Right lobe of liver (tissue), 6 donors: ENCODE results near the gene PRSS2. TPM values are rescaled to one million over a fixed set of nuclear protein-coding genes. Genes with fewer than 3 reads are reported as not detected.

ENCODE experiments used
- ATAC-seq, 4 donors: fragments of 200-7000 bp; cut with Tn5 transposase; one replicate each; pipeline ENCODE4 v1.9.1; 2020; ENCODE audit warnings: mild to moderate bottlenecking in 4 of 4, moderate library complexity in 4 of 4
- DNase-seq, 3 donors: peaks; one replicate each; pipeline ENCODE4 v3.0.0-alpha.2; 2020
- H3K27ac ChIP-seq, 3 donors: fragments of 200-600 bp; one replicate each; pipeline ENCODE4 v1.8.0; 2022
- H3K27me3 ChIP-seq, 2 donors: fragments of 200-600 bp; one replicate each; pipeline ENCODE4 v1.8.0; 2022
- H3K36me3 ChIP-seq, 4 donors: fragments of 200-600 bp; sonication (generic) in 1 of 4; one replicate each; pipeline versions ENCODE4 v1.5.1 to v1.8.0; 2017 to 2022; ENCODE audit warnings: control low read depth in 1 of 4
- H3K4me1 ChIP-seq, 4 donors: fragments of 200-600 bp; sonication (generic) in 1 of 4; one replicate each; pipeline versions ENCODE4 v1.5.1 to v1.8.0; 2017 to 2022; ENCODE audit warnings: control low read depth in 1 of 4
- H3K4me3 ChIP-seq, 3 donors: fragments of 200-600 bp; one replicate each; pipeline ENCODE4 v1.8.0; 2022
- H3K9me3 ChIP-seq, 4 donors: fragments of 200-600 bp; sonication (generic) in 1 of 4; one replicate each; pipeline versions ENCODE4 v1.5.1 to v1.8.0; 2017 to 2022; ENCODE audit warnings: control low read depth in 1 of 4
- POLR2A ChIP-seq: fragments of 450-650 bp; IDR thresholded peaks from one replicate; pipeline ENCODE4 v1.6.1; 2017; ENCODE audit warnings: antibody characterized with exemption, mild to moderate bottlenecking
- WGBS: methylation state at CpG from one replicate; pipeline ENCODE4 v1.1.6; 2018; ENCODE audit warnings: low coverage, low lambda C conversion rate; ENCODE audit not compliant: insufficient coverage; ENCODE audit errors: missing lambda C conversion rate; 5-methylcytosine and 5-hydroxymethylcytosine counted together
- intact Hi-C, 2 donors: fragments of 100-400 bp; cut with DNase I; formaldehyde crosslinking; loops; one replicate each; pipeline versions ENCODE4 v1.11.2 to v1.14.1; 2022
- total RNA-seq, 6 experiments: library from RNA; depleted of rRNA in 2 of 6; stranded (reverse); fragments of >200 nt in 2 of 6; fragmentation: NEBNext Ultra II Directional in 3 of 6; extraction: Animal tissue kit (Norgen Biotek cat#: 25700) in 3 of 6; gene quantifications; one replicate each; pipeline versions ENCODE4 v1.1.0 to v1.2.4, GENCODE V29; 2016 to 2023
- TF ChIP-seq, protein P1 (sequence below), 4 donors: fragments of 200-600 bp in 3 of 4; fragments of 450-650 bp in 1 of 4; IDR thresholded peaks; one replicate each; pipeline versions ENCODE4 v1.5.1 to v1.8.0; 2016 to 2022; ENCODE audit warnings: antibody characterized with exemption in 4 of 4, mild to moderate bottlenecking in 2 of 4
- donor health status: DM: no; HTN: yes; CAD: no.
- donor health status: DM: no; HTN: no; CAD: no.
- donor health status: DM: no; HTN: no; CAD: no.
- donor health status: DM: no; HTN: yes; CAD: no.
- donor health status: DM: no; HTN: yes; CAD: no.

PRSS2 gene
- total RNA-seq, 6 experiments from 2014 or later: 0.26 TPM; not detected in 5

GRCh38 chr7:142791502-142791901 lies 20.7 kb downstream of the PRSS2 start:
- WGBS: no CpG with 5 or more reads among the region's 7 CpGs
- Histone ChIP-seq H3K27ac (no peak overlapping the region), H3K36me3 (no peaks in the 10 kb centered on the region), H3K9me3 (no peaks in the 10 kb centered on the region), H3K4me1 (peaks cover 0 to 2% (median 0%) of the 10 kb centered on the region in 4 donors), H3K27me3 (peaks cover 0 to under 1% of the 10 kb centered on the region in 2 donors), H3K4me3 (no peak overlapping the region)
- intact Hi-C loops: no loop called here
- no peak for TF ChIP-seq POLR2A
- TF ChIP-seq, protein P1, sequence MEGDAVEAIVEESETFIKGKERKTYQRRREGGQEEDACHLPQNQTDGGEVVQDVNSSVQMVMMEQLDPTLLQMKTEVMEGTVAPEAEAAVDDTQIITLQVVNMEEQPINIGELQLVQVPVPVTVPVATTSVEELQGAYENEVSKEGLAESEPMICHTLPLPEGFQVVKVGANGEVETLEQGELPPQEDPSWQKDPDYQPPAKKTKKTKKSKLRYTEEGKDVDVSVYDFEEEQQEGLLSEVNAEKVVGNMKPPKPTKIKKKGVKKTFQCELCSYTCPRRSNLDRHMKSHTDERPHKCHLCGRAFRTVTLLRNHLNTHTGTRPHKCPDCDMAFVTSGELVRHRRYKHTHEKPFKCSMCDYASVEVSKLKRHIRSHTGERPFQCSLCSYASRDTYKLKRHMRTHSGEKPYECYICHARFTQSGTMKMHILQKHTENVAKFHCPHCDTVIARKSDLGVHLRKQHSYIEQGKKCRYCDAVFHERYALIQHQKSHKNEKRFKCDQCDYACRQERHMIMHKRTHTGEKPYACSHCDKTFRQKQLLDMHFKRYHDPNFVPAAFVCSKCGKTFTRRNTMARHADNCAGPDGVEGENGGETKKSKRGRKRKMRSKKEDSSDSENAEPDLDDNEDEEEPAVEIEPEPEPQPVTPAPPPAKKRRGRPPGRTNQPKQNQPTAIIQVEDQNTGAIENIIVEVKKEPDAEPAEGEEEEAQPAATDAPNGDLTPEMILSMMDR (IDR thresholded peaks at IDR 0.05): no peak
- ATAC-seq (no peak), DNase-seq (no peak)

GRCh38 chr7:142792129-142792528 lies 21.4 kb downstream of the PRSS2 start:
- Histone ChIP-seq H3K27me3 (peaks cover 0 to 6% of the 10 kb centered on the region in 2 donors), H3K4me1 (peaks cover 0 to 8% (median 0%) of the 10 kb centered on the region in 4 donors), H3K36me3 (no peaks in the 10 kb centered on the region), H3K27ac (no peak overlapping the region), H3K9me3 (no peaks in the 10 kb centered on the region), H3K4me3 (no peak overlapping the region)
- intact Hi-C loops: no loop called here
- DNase-seq: no peak
- no CpG with 5 or more reads among the region's 1 CpG for WGBS
- TF ChIP-seq POLR2A: no peak
- TF ChIP-seq, protein P1 (IDR thresholded peaks at IDR 0.05): no peak
- ATAC-seq: no peak

DNA sequence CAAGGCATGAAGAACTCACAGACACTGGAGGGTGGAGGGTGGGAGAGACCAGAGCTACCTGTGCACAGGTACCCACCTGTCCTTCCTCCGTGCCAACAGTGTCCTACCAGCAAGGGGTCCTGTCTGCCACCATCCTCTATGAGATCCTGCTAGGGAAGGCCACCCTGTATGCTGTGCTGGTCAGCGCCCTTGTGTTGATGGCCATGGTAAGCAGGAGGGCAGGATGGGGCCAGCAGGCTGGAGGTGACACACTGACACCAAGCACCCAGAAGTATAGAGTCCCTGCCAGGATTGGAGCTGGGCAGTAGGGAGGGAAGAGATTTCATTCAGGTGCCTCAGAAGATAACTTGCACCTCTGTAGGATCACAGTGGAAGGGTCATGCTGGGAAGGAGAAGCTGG lies 21.8 kb downstream of the PRSS2 start:
- WGBS: no CpG with 5 or more reads among the region's 2 CpGs
- Histone ChIP-seq H3K9me3 (no peaks in the 10 kb centered on the region), H3K4me1 (peaks cover 0 to 13% (median 0%) of the 10 kb centered on the region in 4 donors), H3K27me3 (peaks cover 0 to 10% of the 10 kb centered on the region in 2 donors), H3K27ac (no peak overlapping the region), H3K4me3 (no peak overlapping the region), H3K36me3 (no peaks in the 10 kb centered on the region)
- intact Hi-C loops: no loop called here
- TF ChIP-seq, protein P1 (IDR thresholded peaks at IDR 0.05): no peak
- no peak for TF ChIP-seq POLR2A
- DNase-seq (no peak), ATAC-seq (no peak)

GRCh38 chr7:142793156-142793555 lies 22.4 kb downstream of the PRSS2 start:
- Histone ChIP-seq H3K4me3 (no peak overlapping the region), H3K27ac (no peak overlapping the region), H3K27me3 (peaks cover 0 to 14% of the 10 kb centered on the region in 2 donors), H3K9me3 (no peaks in the 10 kb centered on the region), H3K4me1 (peaks cover 0 to 16% (median 0%) of the 10 kb centered on the region in 4 donors), H3K36me3 (no peaks in the 10 kb centered on the region)
- intact Hi-C loops: no loop called here
- ATAC-seq: no peak
- DNase-seq: no peak
- TF ChIP-seq, protein P1 (IDR thresholded peaks at IDR 0.05): no peak
- no peak for TF ChIP-seq POLR2A
- 50% methylated on average over 4 of the region's 5 CpGs for WGBS
